Measurements from ENCODE around the gene KCNQ1. TPM values are rescaled to one million over a fixed set of nuclear protein-coding genes. Genes with fewer than 3 reads are reported as not detected.

Gene KCNQ1
- total and polyA plus RNA-seq, 2 donors (not counting 3 experiments of a cell fraction or from before 2014, with no cell fraction given), result 0.07 to 0.09 TPM

DNA sequence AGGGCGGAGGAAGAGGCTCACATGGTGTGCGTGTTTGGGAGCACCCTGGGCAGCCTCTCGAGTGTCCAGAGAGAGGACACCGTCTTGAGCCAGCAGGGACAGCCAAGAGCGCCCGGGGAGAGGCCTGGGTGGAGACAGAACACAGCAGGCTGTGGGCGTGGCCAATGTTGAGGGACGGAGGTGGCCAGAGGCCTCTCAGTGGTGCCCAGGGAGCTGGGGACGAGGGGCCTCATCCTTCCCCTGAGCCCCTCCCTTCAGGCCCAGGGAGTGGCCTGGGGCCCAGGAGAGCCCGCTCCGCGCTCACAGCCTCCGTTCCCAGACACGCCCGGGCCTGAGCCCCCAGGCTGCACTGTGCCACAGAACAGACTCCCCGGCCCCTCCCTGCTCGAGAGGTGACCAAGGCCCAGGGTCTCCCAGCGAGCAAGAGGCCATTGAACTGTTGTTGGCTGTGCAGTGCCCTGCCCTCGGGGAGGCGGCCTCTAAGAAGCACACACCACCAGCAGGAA, 392.3 kb downstream of the KCNQ1 start:
- no peaks in the 10 kb centered on the region for H3K4me1 ChIP-seq (ENCODE audit: control insufficient read depth, extremely low read depth, insufficient read depth, low read length)
- DNase-seq (ENCODE audit: low read depth, low spot score), result no peak
- no peak overlapping the region for H3K9ac ChIP-seq (replicated peaks; ENCODE audit: extremely low read depth, insufficient read depth, low read length)
- no peak for FAIRE-seq
- no peak overlapping the region for H3K4me2 ChIP-seq (ENCODE audit: insufficient read depth, low read length)
- dilution Hi-C loops (cut with MboI; ENCODE audit: extremely low pct_ligation_motif_present, low sequenced_read_pairs), result no loop called here
- no peaks in the 10 kb centered on the region for H3K9me3 ChIP-seq (replicated peaks; ENCODE audit: control insufficient read depth, insufficient read depth, low read length)
- intact Hi-C loops (cut with micrococcal nuclease), result no loop called here
- CTCF ChIA-PET, result no interaction called here
- no peak overlapping the region for H3K27ac ChIP-seq (ENCODE audit: insufficient read depth, low read depth, low read length)
- no peak overlapping the region for H3K4me3 ChIP-seq (replicated peaks in 1 of 3; ENCODE audit: insufficient read depth in 1 of 3, low read depth in 1 of 3, low read length in 3 of 3)
- H3K36me3 ChIP-seq (ENCODE audit: control insufficient read depth in 2 of 2, extremely low read depth in 1 of 2, insufficient read depth in 2 of 2, low read length in 2 of 2), result no peaks in the 10 kb centered on the region
- H3K9me1 ChIP-seq (replicated peaks; ENCODE audit: control insufficient read depth, extremely low read depth, insufficient read depth, low read length), result no peaks in the 10 kb centered on the region
- POLR2A ChIA-PET, result no interaction called here
- no peaks in the 10 kb centered on the region for H4K20me1 ChIP-seq (replicated peaks; ENCODE audit: control insufficient read depth, extremely low read depth, insufficient read depth, low read length)
- BruUV-seq (replicated peaks), result no TSS peak
- no peaks in the 10 kb centered on the region for H3K27me3 ChIP-seq (ENCODE audit: control insufficient read depth in 2 of 2, insufficient read depth in 2 of 2, low read length in 2 of 2)
- no peak for TF ChIP-seq GATA2 (IDR thresholded peaks at IDR 0.05; ENCODE audit: insufficient read depth, insufficient read length, low read depth, low read length)
- no peak for TF ChIP-seq EZH2 (IDR thresholded peaks at IDR 0.05; ENCODE audit: borderline replicate concordance, low read depth, low read length, severe bottlenecking)
- TF ChIP-seq JUN (IDR thresholded peaks at IDR 0.05; ENCODE audit: borderline replicate concordance, insufficient read depth, insufficient read length, low read depth), result no peak
- TF ChIP-seq, protein P1, sequence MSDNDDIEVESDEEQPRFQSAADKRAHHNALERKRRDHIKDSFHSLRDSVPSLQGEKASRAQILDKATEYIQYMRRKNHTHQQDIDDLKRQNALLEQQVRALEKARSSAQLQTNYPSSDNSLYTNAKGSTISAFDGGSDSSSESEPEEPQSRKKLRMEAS (IDR thresholded peaks at IDR 0.05; ENCODE audit: insufficient read depth, insufficient read length), result no peak
- TF ChIP-seq, protein P2, sequence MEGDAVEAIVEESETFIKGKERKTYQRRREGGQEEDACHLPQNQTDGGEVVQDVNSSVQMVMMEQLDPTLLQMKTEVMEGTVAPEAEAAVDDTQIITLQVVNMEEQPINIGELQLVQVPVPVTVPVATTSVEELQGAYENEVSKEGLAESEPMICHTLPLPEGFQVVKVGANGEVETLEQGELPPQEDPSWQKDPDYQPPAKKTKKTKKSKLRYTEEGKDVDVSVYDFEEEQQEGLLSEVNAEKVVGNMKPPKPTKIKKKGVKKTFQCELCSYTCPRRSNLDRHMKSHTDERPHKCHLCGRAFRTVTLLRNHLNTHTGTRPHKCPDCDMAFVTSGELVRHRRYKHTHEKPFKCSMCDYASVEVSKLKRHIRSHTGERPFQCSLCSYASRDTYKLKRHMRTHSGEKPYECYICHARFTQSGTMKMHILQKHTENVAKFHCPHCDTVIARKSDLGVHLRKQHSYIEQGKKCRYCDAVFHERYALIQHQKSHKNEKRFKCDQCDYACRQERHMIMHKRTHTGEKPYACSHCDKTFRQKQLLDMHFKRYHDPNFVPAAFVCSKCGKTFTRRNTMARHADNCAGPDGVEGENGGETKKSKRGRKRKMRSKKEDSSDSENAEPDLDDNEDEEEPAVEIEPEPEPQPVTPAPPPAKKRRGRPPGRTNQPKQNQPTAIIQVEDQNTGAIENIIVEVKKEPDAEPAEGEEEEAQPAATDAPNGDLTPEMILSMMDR (IDR thresholded peaks at IDR 0.05; ENCODE audit: extremely low read depth in 1 of 2, insufficient read depth in 1 of 2, low read depth in 1 of 2, low read length in 2 of 2), result no peak
- no peak for TF ChIP-seq FOS (IDR thresholded peaks at IDR 0.05; ENCODE audit: borderline replicate concordance, insufficient read depth, low read length)
- TF ChIP-seq MYC (IDR thresholded peaks at IDR 0.05; ENCODE audit: low read depth, low read length), result no peak
- no peak for TF ChIP-seq POLR2A (IDR thresholded peaks at IDR 0.05; ENCODE audit: low read depth, low read length)
- TF ChIP-seq POLR2AphosphoS5 (IDR thresholded peaks at IDR 0.05; ENCODE audit: insufficient read depth, low read depth, low read length), result no peak
- no peaks in the 10 kb centered on the region for H3K79me2 ChIP-seq (ENCODE audit: control insufficient read depth, insufficient read depth, low read length)
- H2AFZ ChIP-seq (ENCODE audit: low read depth, low read length), result no peak overlapping the region
